GM19023 (cell line): Measurements from ENCODE around the gene CSAG1.
"Not testable (repeated sequence)": the region's sequence is repeated elsewhere in the genome, so short reads cannot be mapped to it uniquely, and the experiment has no call there.

Experiments
- ATAC-seq: cut with Tn5 transposase; IDR thresholded peaks from one replicate; pipeline ENCODE4 v1.9.1; 2021; ENCODE audit warnings: mild to moderate bottlenecking, moderate library complexity; ENCODE audit not compliant: unreplicated experiment

CSAG1 gene

GRCh38 chrX:152733261-152733975 is at the start of gene CSAG1, which contains the start of gene MAGEA12:
Gene CSAG1, minus strand, starts transcription at chrX:152733721. Its CDS starts 1,261 bp downstream, at chrX:152732460.
Gene MAGEA12, plus strand, starts transcription at chrX:152733757. Its CDS starts 2,405 bp downstream, at chrX:152736162.
- no peak for ATAC-seq

GRCh38 chrX:152769549-152770289 is 36.2 kb upstream of the CSAG1 start, which contains the start of gene MAGEA6:
Gene MAGEA6, minus strand, starts transcription at chrX:152769689. Its CDS starts 2,039 bp downstream, at chrX:152767650.
- ATAC-seq, result not testable (repeated sequence)

GRCh38 chrX:152766562-152766961 is 33.0 kb upstream of the CSAG1 start:
- not testable (repeated sequence) for ATAC-seq

GRCh38 chrX:152761582-152761981 is 28.1 kb upstream of the CSAG1 start:
- not testable (repeated sequence) for ATAC-seq

GRCh38 chrX:152759544-152759943 is 26.0 kb upstream of the CSAG1 start:
- ATAC-seq, result not testable (repeated sequence)

GRCh38 chrX:152758918-152759317 is 25.4 kb upstream of the CSAG1 start, which contains the start of gene CSAG3:
Gene CSAG3, plus strand, starts transcription at chrX:152759218.
- ATAC-seq, result not testable (repeated sequence)

GRCh38 chrX:152754871-152755270 is 21.4 kb upstream of the CSAG1 start:
- not testable (repeated sequence) for ATAC-seq

- not testable (repeated sequence) for ATAC-seq
Observed at GRCh38 chrX:152753686-152754650, 20.4 kb upstream of the CSAG1 start, which contains the start of gene MAGEA2. Gene MAGEA2, minus strand, starts transcription at chrX:152753842. Its CDS starts 2,479 bp downstream, at chrX:152751363.

- ATAC-seq, result no peak
Observed at GRCh38 chrX:152738560-152738959, 5.0 kb upstream of the CSAG1 start.

GRCh38 chrX:152736528-152736927 is 3.0 kb upstream of the CSAG1 start:
- not testable (repeated sequence) for ATAC-seq

- no peak for ATAC-seq
Observed at GRCh38 chrX:152735860-152736511, 2.5 kb upstream of the CSAG1 start.

- no peak for ATAC-seq
Observed at GRCh38 chrX:152735101-152735500, 1.6 kb upstream of the CSAG1 start.

GRCh38 chrX:152734143-152734858 is 780 bp upstream of the CSAG1 start:
- not testable (repeated sequence) for ATAC-seq

GRCh38 chrX:152725409-152725808 is 8.1 kb downstream of the CSAG1 start:
- ATAC-seq, result no peak

GRCh38 chrX:152713815-152714787 is 19.4 kb downstream of the CSAG1 start, which contains the start of gene MAGEA2B:
Gene MAGEA2B, plus strand, starts transcription at chrX:152714628. Its CDS starts 2,479 bp downstream, at chrX:152717107.
- not testable (repeated sequence) for ATAC-seq

- not testable (repeated sequence) for ATAC-seq
Observed at GRCh38 chrX:152713195-152713594, 20.3 kb downstream of the CSAG1 start.

- ATAC-seq, result not testable (repeated sequence)
Observed at GRCh38 chrX:152709173-152709572, 24.3 kb downstream of the CSAG1 start, which contains the start of gene CSAG2. Gene CSAG2, minus strand, starts transcription at chrX:152709273. Its CDS starts 161 bp downstream, at chrX:152709112.

- not testable (repeated sequence) for ATAC-seq
Observed at GRCh38 chrX:152706500-152706899, 27.0 kb downstream of the CSAG1 start.
